Amniotic stem cell (primary cell): Measurements from ENCODE around the gene MBD5.

Experiments
- DNase-seq: peaks from one replicate; lab custom pipeline; 2025; lab: John Stamatoyannopoulos, UW

Gene MBD5

GRCh38 chr2:148552675-148553331 is 531.9 kb downstream of the MBD5 start:
- no peak for DNase-seq

GRCh38 chr2:148553332-148553887 is 532.5 kb downstream of the MBD5 start:
- DNase-seq, result no peak

- DNase-seq, result no peak
These were observed 533.8 kb downstream of the MBD5 start for GRCh38 chr2:148554459-148555247.

- DNase-seq, result no peak
These were observed 534.9 kb downstream of the MBD5 start for GRCh38 chr2:148555622-148556294.

GRCh38 chr2:148557844-148558436 is 537.0 kb downstream of the MBD5 start:
- no peak for DNase-seq

- DNase-seq, result no peak
These were observed 539.6 kb downstream of the MBD5 start for GRCh38 chr2:148560496-148560895.

- DNase-seq, result no peak
These were observed 540.5 kb downstream of the MBD5 start for GRCh38 chr2:148561389-148561788.

- DNase-seq, result no peak
These were observed 544.5 kb downstream of the MBD5 start for GRCh38 chr2:148565272-148565894.
